ENCODE data around the gene PLP1. TPM values are rescaled to one million over a fixed set of nuclear protein-coding genes. Genes with fewer than 3 reads are reported as not detected.
"Not testable (repeated sequence)": the region's sequence is repeated elsewhere in the genome, so short reads cannot be mapped to it uniquely, and the experiment has no call there.

Gene PLP1
- polyA plus RNA-seq, 4 donors: 6.8 to 20.4 (median 7.3) TPM

DNA sequence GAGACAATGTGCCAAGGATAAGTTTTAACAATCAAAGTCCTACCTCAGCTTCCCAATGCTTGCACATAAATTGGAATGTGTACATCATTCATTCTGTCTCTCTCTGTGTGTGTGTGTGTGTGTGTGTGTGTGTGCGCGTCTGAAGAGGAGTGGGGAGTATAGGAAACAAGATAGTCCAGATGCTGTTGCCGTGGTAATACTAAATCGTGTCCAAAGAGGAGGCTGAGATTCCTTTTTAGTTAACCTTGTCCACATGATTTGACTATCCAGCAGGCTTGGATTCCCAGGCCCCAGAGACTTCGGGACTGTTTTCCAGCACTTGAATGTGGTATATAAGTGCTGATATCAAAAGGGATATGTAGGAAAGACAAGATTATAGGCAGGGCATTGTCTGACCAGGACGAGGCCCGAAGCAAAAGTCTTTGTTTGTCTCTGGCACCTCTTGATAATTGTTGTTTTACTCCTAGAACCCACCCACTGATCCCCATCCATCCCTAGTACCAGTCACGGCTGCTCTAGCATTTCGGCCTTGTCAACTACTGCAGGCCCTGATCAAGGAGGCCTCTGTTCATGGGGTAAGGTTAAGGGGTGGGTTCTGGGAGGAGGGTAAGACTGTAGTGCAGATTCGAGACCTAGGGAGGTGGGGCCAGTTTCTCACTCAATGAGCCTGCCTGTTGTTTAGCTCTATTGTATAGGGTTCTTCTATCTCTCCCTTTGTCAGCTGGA, 3.9 kb downstream of the PLP1 start:
- no peak for DNase-seq (ENCODE audit: low read depth in 4 of 4, low spot score in 3 of 4)

GRCh38 chrX:103781062-103781402, 4.4 kb downstream of the PLP1 start:
- no peak for DNase-seq (ENCODE audit: low read depth in 4 of 4, low spot score in 3 of 4)

GRCh38 chrX:103781706-103782105, 5.1 kb downstream of the PLP1 start:
- DNase-seq (ENCODE audit: low read depth in 4 of 4, low spot score in 3 of 4): no peak

GRCh38 chrX:103782640-103783039, 6.0 kb downstream of the PLP1 start:
- no peak for DNase-seq (ENCODE audit: low read depth in 4 of 4, low spot score in 3 of 4)

DNA sequence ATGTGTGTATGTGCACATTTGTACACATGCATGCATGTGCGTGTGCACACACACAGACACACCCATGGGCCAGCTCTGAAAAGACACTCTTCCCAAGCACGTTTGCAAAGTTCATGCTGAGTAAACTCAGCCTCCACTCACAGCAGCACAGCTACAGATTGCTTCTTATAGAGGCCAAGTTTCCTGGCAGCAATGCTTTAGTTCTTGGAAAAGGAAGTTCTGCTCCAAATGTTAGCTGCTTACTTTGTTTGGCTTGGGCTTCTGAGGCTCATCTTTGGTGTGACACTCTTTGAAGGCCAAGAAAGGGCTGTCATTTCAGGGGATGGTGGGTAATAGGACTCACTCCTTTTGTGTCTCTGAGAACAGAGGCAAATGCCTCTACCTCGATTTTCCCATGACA, 6.6 kb downstream of the PLP1 start:
- no peak for DNase-seq (ENCODE audit: low read depth in 4 of 4, low spot score in 3 of 4)

DNA sequence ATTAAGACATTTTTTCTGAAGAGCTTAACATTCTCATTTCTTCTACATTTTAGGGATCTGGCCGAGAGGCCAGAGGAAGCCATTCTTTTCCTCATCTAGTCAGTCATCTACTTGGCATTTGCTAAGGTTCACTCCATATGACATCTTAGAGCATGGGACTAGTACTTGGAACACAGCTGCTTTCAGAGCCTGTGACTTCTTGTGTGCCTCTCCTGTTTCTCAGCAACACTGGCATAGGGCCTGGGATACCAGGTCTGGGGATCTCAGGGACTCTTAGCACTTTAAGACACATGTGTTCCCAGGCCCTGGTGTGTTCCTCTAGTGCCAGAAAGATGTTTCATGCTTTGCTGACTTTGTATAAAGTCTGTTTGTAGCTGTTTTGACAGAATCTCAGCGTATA, 7.3 kb downstream of the PLP1 start:
- no peak for DNase-seq (ENCODE audit: low read depth in 4 of 4, low spot score in 3 of 4)

DNA sequence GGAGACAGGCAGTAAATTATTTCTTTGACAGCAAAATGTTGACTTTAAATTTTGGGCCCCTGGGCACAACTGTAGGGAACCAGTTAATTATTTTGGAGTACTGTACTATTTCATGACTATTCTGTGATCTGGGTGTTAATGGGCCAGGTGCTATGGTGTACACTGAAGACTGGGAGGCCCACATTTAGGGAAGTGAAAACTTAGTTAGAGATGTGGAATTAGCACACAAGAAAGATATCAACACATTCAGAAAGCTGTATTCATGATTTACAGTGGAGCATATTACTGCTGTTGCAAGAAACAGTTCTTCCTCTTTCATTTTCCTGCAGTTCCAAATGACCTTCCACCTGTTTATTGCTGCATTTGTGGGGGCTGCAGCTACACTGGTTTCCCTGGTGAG, 12.4 kb downstream of the PLP1 start:
- DNase-seq (ENCODE audit: low read depth in 4 of 4, low spot score in 3 of 4): no peak

DNA sequence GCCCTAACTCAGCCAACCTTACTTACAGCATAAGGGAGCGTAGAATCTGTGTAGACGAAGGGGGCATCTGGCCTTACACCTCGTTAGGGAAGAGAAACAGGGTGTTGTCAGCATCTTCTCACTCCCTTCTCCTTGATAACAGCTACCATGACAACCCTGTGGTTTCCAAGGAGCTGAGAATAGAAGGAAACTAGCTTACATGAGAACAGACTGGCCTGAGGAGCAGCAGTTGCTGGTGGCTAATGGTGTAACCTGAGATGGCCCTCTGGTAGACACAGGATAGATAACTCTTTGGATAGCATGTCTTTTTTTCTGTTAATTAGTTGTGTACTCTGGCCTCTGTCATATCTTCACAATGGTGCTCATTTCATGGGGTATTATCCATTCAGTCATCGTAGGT, 14.6 kb downstream of the PLP1 start:
- DNase-seq (ENCODE audit: low read depth in 4 of 4, low spot score in 3 of 4): no peak

GRCh38 chrX:103791826-103792485, 15.3 kb downstream of the PLP1 start:
- no peak for DNase-seq (ENCODE audit: low read depth in 4 of 4, low spot score in 3 of 4)

- DNase-seq (ENCODE audit: low read depth in 4 of 4, low spot score in 3 of 4): no peak
These were observed 16.4 kb downstream of the PLP1 start for GRCh38 chrX:103792916-103793544.

- DNase-seq (ENCODE audit: low read depth in 4 of 4, low spot score in 3 of 4): no peak
These were observed 16.9 kb downstream of the PLP1 start for GRCh38 chrX:103793545-103793940.

- no peak for DNase-seq (ENCODE audit: low read depth in 4 of 4, low spot score in 3 of 4)
These were observed 17.5 kb downstream of the PLP1 start for GRCh38 chrX:103794119-103794518.

- DNase-seq (ENCODE audit: low read depth in 4 of 4, low spot score in 3 of 4): no peak
These were observed 21.1 kb downstream of the PLP1 start for GRCh38 chrX:103797691-103798090.

GRCh38 chrX:103800318-103800717, 23.7 kb downstream of the PLP1 start:
- DNase-seq (ENCODE audit: low read depth in 4 of 4, low spot score in 3 of 4): no peak

DNA sequence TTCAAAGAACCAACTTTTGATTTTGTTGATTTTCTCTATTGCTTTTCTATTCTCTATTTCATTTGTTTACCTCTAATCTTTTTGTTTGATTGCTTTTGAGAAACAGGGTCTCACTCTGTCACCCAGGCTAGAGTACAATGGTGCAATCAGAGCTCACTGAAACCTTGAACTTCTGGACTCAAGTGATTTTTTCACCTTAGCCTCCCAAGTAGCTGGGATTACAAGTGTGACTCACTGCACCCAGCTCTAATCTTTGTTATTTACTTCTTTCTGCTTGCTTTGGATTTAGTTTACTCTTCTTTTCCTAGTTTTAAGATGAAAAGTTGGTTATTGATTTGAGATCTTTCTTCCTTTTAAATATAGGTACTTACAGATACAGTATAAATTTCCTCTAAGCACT, 29.2 kb downstream of the PLP1 start:
- no peak for DNase-seq (ENCODE audit: low read depth in 4 of 4, low spot score in 3 of 4)

DNA sequence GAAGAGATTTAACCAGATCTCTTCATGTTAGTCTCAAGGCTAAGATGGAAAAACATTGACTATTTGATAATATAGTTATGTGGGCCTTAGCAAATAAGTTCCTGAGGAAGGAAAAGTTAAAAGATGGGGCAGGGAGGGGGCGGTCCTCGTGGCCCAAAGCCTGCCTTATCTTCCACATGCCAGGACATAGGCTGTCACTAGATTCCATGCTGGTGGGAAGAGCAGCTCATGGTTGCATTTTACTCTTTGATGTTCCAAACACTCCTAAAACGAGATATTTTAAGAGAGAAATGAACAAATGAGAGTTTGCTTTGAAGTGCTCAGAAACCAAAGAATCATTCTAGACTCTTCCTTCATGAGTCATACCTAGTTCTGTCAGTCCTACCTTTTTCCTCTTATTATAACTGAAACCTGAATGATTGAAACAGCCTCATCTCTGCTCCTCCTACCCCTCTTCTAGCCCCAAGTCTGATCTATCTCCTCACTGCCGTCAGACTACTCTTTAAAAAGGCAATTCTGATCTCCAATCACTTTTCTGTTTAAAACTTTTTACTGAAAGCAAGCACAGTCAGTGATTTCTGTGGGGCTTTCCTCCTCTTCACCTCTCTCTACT, 30.3 kb downstream of the PLP1 start:
- no peak for DNase-seq (ENCODE audit: low read depth in 4 of 4, low spot score in 3 of 4)

GRCh38 chrX:103811858-103812257, 35.2 kb downstream of the PLP1 start:
- no peak for DNase-seq (ENCODE audit: low read depth in 4 of 4, low spot score in 3 of 4)

DNA sequence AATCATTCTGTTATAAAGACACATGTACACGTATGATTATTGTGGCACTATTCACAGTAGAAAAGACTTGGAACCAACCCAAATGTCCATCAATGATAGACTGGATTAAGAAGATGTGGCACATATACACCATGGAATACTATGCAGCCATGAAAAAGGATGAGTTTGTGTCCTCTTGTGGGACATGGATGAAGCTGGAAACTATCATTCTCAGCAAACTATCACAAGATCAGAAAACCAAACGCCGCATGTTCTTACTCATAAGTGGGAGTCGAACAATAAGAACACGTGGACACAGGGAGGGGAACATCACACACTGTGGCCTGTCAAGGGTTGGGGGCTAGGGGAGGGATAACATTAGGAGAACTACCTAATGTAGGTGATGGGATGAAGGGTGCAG, 40.5 kb downstream of the PLP1 start:
- DNase-seq (ENCODE audit: low read depth in 4 of 4, low spot score in 3 of 4): not testable (repeated sequence)

- peak in 2 of 4 donors; percentile 22 to 35 for DNase-seq (ENCODE audit: low read depth in 4 of 4, low spot score in 3 of 4)
These were observed 40.9 kb downstream of the PLP1 start for GRCh38 chrX:103817502-103817901.

DNA sequence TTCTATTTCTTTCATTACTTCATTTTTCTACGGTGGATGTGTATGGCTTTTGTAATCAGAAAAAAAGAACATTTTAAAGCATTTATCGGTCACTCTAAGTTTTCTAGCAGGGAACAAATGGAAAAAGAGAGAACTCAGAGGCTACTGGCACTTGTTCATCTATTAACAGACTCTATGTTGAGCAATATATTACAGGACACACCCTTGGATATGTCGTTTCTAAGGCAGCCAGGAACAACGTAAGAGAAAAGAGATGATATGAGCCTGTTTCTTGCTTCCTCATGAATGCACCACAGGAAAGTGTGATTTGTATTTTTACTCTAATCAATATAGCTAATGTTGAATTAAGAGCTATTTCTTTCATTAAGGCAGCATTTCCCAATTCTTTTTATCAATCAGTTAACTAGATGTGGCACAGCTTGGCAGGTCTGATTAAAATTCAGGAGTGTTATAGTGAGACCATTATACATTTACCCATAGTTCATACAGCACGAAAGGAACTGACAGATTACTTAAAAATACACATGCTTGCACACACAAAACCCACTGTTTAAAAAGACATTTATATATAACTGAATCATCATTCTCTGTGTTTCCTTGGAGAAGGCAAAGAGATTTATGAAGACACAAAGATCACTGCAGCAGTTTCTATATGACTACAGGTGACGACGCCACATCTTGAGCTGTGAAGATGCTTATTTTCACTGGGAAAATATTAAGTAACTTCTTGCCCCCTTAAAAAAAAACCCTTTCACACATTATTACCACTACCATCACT, 42.4 kb downstream of the PLP1 start:
- DNase-seq (ENCODE audit: low read depth in 4 of 4, low spot score in 3 of 4): no peak

DNA sequence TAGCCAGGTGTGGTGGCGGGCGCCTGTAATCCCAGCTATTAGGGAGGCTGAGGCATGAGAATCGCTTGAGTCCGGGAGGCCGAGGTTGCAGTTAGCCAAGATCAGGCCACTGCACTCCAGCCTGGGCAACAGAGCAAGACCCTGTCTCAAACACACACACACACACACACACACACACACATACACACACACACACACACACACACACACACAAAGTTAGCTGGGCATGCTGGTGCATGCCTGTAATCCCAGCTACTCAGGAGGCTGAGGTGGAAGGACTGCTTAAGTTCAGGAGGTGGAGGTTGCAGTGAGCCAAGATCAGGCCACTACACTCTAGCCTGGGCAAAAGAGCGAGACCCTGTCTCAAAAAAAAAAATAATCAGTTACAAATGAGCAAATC, 44.2 kb downstream of the PLP1 start:
- not testable (repeated sequence) for DNase-seq (ENCODE audit: low read depth in 4 of 4, low spot score in 3 of 4)
